Adrenal gland (tissue), 12 donors: ENCODE data around the gene NFIC. TPM values are rescaled to one million over a fixed set of nuclear protein-coding genes. Genes with fewer than 3 reads are reported as not detected.

Source experiments
- DNase-seq, 7 donors: peaks; one replicate each; pipeline ENCODE4 v3.0.0-alpha.2; 2019 to 2020
- H3K27ac ChIP-seq, 5 donors: fragments of 200-600 bp; sonication (generic) in 4 of 5; 1 replicate in 3 of 5; 2 replicates in 2 of 5; pipeline versions ENCODE4 v1.5.1 to v1.8.0; 2016 to 2020; ENCODE audit warnings: mild to moderate bottlenecking in 1 of 5
- H3K27me3 ChIP-seq: fragments of 200-600 bp; 2 replicates; pipeline ENCODE4 v1.8.0; 2021
- H3K36me3 ChIP-seq, 2 donors: fragments of 200-600 bp; replicated peaks in 1 of 2; 1 replicate in 1 of 2; 2 replicates in 1 of 2; pipeline versions ENCODE4 v1.5.1 to v1.8.0; 2018 to 2022
- H3K4me1 ChIP-seq, 2 donors: fragments of 200-600 bp; replicated peaks in 1 of 2; 1 replicate in 1 of 2; 2 replicates in 1 of 2; pipeline versions ENCODE4 v1.5.1 to v1.8.0; 2018 to 2021
- H3K4me3 ChIP-seq, 4 donors: fragments of 200-600 bp; sonication (generic) in 3 of 4; one replicate each; pipeline ENCODE4 v1.5.1; 2016 to 2018
- H3K9me3 ChIP-seq, 3 donors: fragments of 200-600 bp; sonication (generic) in 1 of 3; replicated peaks in 1 of 3; 1 replicate in 2 of 3; 2 replicates in 1 of 3; pipeline versions ENCODE4 v1.5.1 to v1.8.0; 2016 to 2021
- POLR2A ChIP-seq, 2 donors: fragments of 450-650 bp; IDR thresholded peaks; one replicate each; pipeline ENCODE4 v1.6.1; 2017; ENCODE audit warnings: antibody characterized with exemption in 2 of 2, mild to moderate bottlenecking in 2 of 2, moderate library complexity in 1 of 2
- WGBS, 4 donors: extraction: QIAGEN DNeasy Blood & Tissue Kit in 2 of 4; methylation state at CpG; one replicate each; pipeline versions ENCODE4 v1.1.5 to v1.1.7; 2013 to 2017; 5-methylcytosine and 5-hydroxymethylcytosine counted together
- intact Hi-C, 2 donors: fragments of 100-400 bp; cut with DNase I; formaldehyde crosslinking; loops; one replicate each; pipeline versions ENCODE4 v1.14.1 to v1.15.0; 2022 to 2023
- polyA plus RNA-seq, 3 donors: library from polyadenylated mRNA; stranded (reverse); fragments of 200-250 nt in 2 of 3; fragments of 350-450 nt in 1 of 3; fragmentation: Illumina TruSeq in 1 of 3; extraction: RNeasy Lipid Tissue Mini Kit (QIAGEN cat#74804) in 1 of 3; gene quantifications; one replicate each; pipeline ENCODE4 v1.2.3, GENCODE V29; 2013 to 2014
- total RNA-seq, 9 donors: library from RNA; depleted of rRNA in 4 of 9; stranded (reverse); fragments of >200 nt in 4 of 9; fragments of 120-200 nt in 1 of 9; fragmentation: NEBNext Ultra II Directional in 1 of 9; extraction: Animal tissue kit (Norgen Biotek cat#: 25700) in 1 of 9; gene quantifications; one replicate each; pipeline versions ENCODE4 v1.1.0 to v1.2.4, GENCODE V29; 2013 to 2023
- TF ChIP-seq, protein P1 (sequence below), 6 experiments: fragments of 450-650 bp in 4 of 6; fragments of 200-600 bp in 2 of 6; sonication (generic) in 1 of 6; IDR thresholded peaks; 1 replicate in 5 of 6; 2 replicates in 1 of 6; pipeline versions ENCODE4 v1.5.1 to v1.8.0; 2016 to 2021; ENCODE audit warnings: antibody characterized with exemption in 6 of 6, mild to moderate bottlenecking in 2 of 6, moderate library complexity in 1 of 6
- donor health status: healthy with polysubstance abuse.
- donor health status: Bipolar disorder and iron deficiency.
- donor health status: DM: yes; HTN: yes; CAD: no.
- donor health status: DM: no; HTN: no; CAD: no.
- donor health status: DM: no; HTN: no; CAD: no.
- donor health status: DM: yes; HTN: yes; CAD: no.

Gene NFIC
- total and polyA plus RNA-seq, 12 donors, result 3.5 to 329 (median 171) TPM

DNA sequence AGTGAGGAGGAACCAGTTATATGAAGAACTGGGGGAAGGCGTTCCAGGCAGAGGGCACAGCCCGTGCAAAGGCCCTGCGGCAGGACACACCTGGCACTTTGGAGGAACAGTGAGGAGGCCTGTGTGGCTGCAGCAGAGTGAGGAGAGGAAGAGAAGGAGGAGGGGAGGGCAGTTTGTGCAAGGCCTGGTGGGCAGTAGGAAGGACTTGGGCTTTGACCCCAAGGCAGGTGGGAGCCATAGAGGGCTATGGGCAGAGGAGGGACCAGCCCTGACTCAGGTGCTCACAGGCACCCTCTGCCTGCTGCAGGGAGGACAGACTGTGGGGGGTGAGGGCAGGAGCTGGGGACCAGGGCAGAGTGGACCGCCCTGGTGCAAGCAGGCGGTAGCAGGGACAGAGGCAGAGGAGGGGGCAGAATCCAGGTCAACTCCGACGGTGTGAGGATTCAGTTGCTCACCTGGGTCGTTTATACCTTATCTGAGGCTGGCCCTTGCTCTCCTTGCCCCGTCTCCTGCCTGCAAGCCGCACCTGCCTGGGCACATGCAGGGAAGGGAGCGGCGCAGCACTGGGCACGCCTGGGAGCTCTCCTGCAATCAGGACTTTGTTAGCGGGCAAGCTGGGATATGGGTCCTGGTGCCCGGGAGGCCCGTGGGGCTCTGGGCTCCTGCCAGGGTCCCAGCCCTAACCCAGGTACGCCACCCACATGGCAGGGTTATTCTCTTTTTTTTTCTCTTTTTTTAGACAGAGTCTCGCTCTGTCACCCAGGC, 34.8 kb downstream of the NFIC start:
- WGBS, 4 donors, result 82 to 88% (median 84%) methylated on average over 16 to 18 of the region's 18 CpGs
- Histone ChIP-seq H3K36me3 (no peaks in the 10 kb centered on the region), H3K4me3 (no peak overlapping the region), H3K27ac (peak overlapping the region in 4 of 5 donors; percentile 27 to 100 (median 76)), H3K9me3 (no peaks in the 10 kb centered on the region), H3K27me3 (no peaks in the 10 kb centered on the region), H3K4me1 (peaks cover 50 to 72% of the 10 kb centered on the region in 2 donors)
- intact Hi-C loops, result loop anchor here in 1 of 2 donors (5.0 kb wide), 1 partner anchor 34 kb away; the partner anchor contains the start of gene NFIC
- TF ChIP-seq, protein P1, sequence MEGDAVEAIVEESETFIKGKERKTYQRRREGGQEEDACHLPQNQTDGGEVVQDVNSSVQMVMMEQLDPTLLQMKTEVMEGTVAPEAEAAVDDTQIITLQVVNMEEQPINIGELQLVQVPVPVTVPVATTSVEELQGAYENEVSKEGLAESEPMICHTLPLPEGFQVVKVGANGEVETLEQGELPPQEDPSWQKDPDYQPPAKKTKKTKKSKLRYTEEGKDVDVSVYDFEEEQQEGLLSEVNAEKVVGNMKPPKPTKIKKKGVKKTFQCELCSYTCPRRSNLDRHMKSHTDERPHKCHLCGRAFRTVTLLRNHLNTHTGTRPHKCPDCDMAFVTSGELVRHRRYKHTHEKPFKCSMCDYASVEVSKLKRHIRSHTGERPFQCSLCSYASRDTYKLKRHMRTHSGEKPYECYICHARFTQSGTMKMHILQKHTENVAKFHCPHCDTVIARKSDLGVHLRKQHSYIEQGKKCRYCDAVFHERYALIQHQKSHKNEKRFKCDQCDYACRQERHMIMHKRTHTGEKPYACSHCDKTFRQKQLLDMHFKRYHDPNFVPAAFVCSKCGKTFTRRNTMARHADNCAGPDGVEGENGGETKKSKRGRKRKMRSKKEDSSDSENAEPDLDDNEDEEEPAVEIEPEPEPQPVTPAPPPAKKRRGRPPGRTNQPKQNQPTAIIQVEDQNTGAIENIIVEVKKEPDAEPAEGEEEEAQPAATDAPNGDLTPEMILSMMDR (IDR thresholded peaks at IDR 0.05), result no peak
- TF ChIP-seq POLR2A (IDR thresholded peaks at IDR 0.05), result no peak
- no peak for DNase-seq

DNA sequence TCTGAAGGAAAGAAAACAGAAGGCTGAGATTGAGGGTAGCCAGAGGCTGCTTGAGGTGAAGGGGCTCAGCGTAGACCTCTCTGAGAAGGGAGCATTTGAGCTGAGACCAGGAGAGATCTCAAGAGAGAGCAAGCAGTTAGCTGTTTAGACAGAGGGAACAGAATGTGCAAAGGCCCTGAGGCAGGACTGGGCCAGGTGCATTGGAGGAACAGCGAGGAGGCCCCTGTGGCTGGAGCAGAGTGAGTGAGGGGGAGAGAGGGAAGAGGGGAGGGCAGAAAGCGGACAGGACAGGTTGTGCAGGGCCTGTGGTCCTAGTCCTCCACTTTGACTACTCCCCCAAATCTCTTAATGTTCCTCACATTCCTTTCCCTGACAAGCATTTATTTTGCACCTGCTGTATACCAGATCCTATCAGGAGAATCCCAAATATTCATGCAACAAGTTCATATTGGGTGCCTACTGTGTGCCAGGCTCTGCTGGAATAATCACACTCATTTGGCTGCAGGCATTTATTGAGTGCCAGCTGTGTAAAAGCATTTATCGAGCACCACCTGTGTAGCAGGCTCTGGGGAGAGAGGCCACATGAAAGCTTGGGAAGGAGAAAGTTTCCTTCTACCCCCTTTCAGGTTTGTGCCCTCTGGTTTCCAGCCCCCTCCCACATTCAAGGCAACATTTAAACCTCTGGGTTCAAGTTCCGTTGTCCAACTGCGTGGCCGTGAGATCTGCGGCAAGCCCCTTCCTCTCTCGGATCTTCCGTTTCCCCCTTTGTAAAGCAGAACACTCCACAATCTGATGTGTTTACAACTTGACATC, 36.5 kb downstream of the NFIC start:
- Histone ChIP-seq H3K4me3 (peak overlapping the region in 1 of 4 donors; percentile 52), H3K27ac (peak overlapping the region; percentile 98 to 100 (median 99)), H3K36me3 (peaks cover 0 to under 1% of the 10 kb centered on the region in 2 donors), H3K4me1 (peaks cover 43 to 71% of the 10 kb centered on the region in 2 donors), H3K27me3 (no peaks in the 10 kb centered on the region), H3K9me3 (no peaks in the 10 kb centered on the region)
- WGBS, 4 donors, result 64 to 80% (median 74%) methylated on average over 10 of the region's 10 CpGs
- TF ChIP-seq, protein P1 (IDR thresholded peaks at IDR 0.05), result no peak
- no peak for TF ChIP-seq POLR2A (IDR thresholded peaks at IDR 0.05)
- no peak for DNase-seq
- intact Hi-C loops, result loop anchor here in 1 of 2 donors (2.0 to 5.0 kb wide), 2 partner anchors 14 to 36 kb away; partner anchors contain the start of gene NFIC

DNA sequence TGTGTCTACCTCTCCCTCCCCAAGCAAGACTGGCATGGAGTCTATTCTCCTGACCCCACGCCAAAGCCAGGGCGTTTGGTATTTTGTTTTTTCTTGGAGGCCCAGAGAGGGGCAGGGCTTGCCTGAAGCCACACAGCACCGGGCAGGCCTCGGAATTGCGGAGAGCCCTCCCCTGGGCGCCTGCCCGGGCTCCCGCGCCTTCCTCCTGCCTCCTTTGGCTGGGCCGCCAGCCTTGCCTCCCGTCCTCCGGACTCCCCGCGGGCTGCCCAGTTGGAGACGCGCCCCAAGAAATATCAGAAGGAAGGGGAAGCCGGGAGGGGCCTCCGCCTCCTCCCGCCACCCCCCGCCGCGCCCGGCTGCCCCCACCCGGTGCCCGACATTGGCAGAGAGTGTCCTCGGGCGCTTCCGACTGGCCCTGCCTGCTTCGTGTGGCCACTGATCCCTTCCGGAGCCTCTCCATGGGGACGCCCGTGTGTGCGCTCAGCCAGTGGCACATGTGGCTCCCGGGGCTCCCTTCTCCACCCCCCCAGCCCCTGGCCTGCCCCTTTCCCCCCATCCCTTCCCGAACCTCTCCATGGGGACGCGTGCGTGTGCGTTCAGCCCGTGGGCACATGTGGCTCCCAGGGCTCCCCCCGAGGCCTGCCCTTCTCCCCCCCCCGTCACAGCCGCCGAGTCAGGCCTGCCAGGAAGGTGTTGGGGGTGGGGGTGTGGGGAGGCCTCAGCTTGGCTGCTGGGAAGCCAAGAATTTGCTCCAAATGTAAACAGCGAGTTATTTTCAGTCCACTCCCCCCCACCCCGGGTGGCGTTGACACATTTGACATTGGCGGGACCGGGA, 37.3 kb downstream of the NFIC start:
- intact Hi-C loops, result loop anchor here in 1 of 2 donors (2.0 to 5.0 kb wide), 2 partner anchors 15 to 36 kb away; partner anchors contain the start of gene NFIC
- WGBS, 4 donors, result 13 to 20% (median 17%) methylated on average over 8 to 49 of the region's 49 CpGs
- TF ChIP-seq, protein P1 (IDR thresholded peaks at IDR 0.05), result no peak
- TF ChIP-seq POLR2A (IDR thresholded peaks at IDR 0.05), result peak in 1 of 2 donors; percentile 40

More for the DNA sequence above, 37.3 kb downstream of the NFIC start:
- Histone ChIP-seq H3K36me3 (peaks cover 0 to 5% of the 10 kb centered on the region in 2 donors), H3K4me3 (peak overlapping the region in 1 of 4 donors; percentile 52), H3K27ac (peak overlapping the region; percentile 98 to 100 (median 99)), H3K27me3 (no peaks in the 10 kb centered on the region), H3K9me3 (no peaks in the 10 kb centered on the region), H3K4me1 (peaks cover 39 to 71% of the 10 kb centered on the region in 2 donors)
- peak; percentile 92 to 98 (median 96) for DNase-seq
